Measurements from ENCODE around the gene LAPTM5. TPM values are rescaled to one million over a fixed set of nuclear protein-coding genes. Genes with fewer than 3 reads are reported as not detected.

LAPTM5 gene
- total RNA-seq, 1 experiment from 2014 or later = not detected

GRCh38 chr1:30778979-30779293 is 21.4 kb upstream of the LAPTM5 start:
- Mint-ChIP-seq H3K4me1 (ENCODE audit: low read depth, unreplicated experiment) (peaks cover under 1% of the 10 kb centered on the region), H3K4me3 (ENCODE audit: low read depth, unreplicated experiment) (no peak overlapping the region), H3K36me3 (ENCODE audit: insufficient read depth, unreplicated experiment) (no peaks in the 10 kb centered on the region), H3K9me3 (ENCODE audit: low read depth, unreplicated experiment) (no peaks in the 10 kb centered on the region), H3K27ac (ENCODE audit: unreplicated experiment) (no peak overlapping the region), H3K27me3 (ENCODE audit: unreplicated experiment) (peaks cover 48% of the 10 kb centered on the region)
- intact Hi-C loops (cut with micrococcal nuclease; ENCODE audit: unreplicated experiment) = loop anchor here (1.0 kb wide), 1 partner anchor 60 kb away; no protein-coding TSS in a partner anchor
- CTCF ChIA-PET = interaction anchor here (1.1 to 3.4 kb wide), 4 partner anchors 15 to 58 kb away, joined by 4 to 116 read pairs (median 5); partner anchors contain the start of gene MATN1
- no TSS peak for BruUV-seq (replicated peaks)
- no peak for DNase-seq
- TF ChIP-seq CTCF (IDR thresholded peaks at IDR 0.05; ENCODE audit: unreplicated experiment) = no peak

GRCh38 chr1:30778154-30778978 is 20.8 kb upstream of the LAPTM5 start:
- H3K27me3 Mint-ChIP-seq (ENCODE audit: unreplicated experiment) = peaks cover 54% of the 10 kb centered on the region
- CTCF ChIA-PET = interaction anchor here (1.1 to 3.4 kb wide), 3 partner anchors 10 to 57 kb away, joined by 3 to 116 read pairs (median 6); partner anchors contain the start of gene MATN1
- H3K4me1 Mint-ChIP-seq (ENCODE audit: low read depth, unreplicated experiment) = peaks cover 6% of the 10 kb centered on the region
- H3K9me3 Mint-ChIP-seq (ENCODE audit: low read depth, unreplicated experiment) = no peaks in the 10 kb centered on the region
- intact Hi-C loops (cut with micrococcal nuclease; ENCODE audit: unreplicated experiment) = no loop called here
- TF ChIP-seq CTCF (IDR thresholded peaks at IDR 0.05; ENCODE audit: unreplicated experiment) = no peak
- no TSS peak for BruUV-seq (replicated peaks)
- peak; percentile 61 for DNase-seq
- H3K4me3 Mint-ChIP-seq (ENCODE audit: low read depth, unreplicated experiment) = no peak overlapping the region
- no peak overlapping the region for H3K27ac Mint-ChIP-seq (ENCODE audit: unreplicated experiment)
- no peaks in the 10 kb centered on the region for H3K36me3 Mint-ChIP-seq (ENCODE audit: insufficient read depth, unreplicated experiment)

- no TSS peak for BruUV-seq (replicated peaks)
- peak; percentile 22 for TF ChIP-seq CTCF (IDR thresholded peaks at IDR 0.05; ENCODE audit: unreplicated experiment)
- no peaks in the 10 kb centered on the region for H3K36me3 Mint-ChIP-seq (ENCODE audit: insufficient read depth, unreplicated experiment)
- no peaks in the 10 kb centered on the region for H3K9me3 Mint-ChIP-seq (ENCODE audit: low read depth, unreplicated experiment)
- peaks cover 60% of the 10 kb centered on the region for H3K27me3 Mint-ChIP-seq (ENCODE audit: unreplicated experiment)
- no peak overlapping the region for H3K4me3 Mint-ChIP-seq (ENCODE audit: low read depth, unreplicated experiment)
- H3K27ac Mint-ChIP-seq (ENCODE audit: unreplicated experiment) = no peak overlapping the region
- CTCF ChIA-PET = interaction anchor here (1.1 to 3.4 kb wide), 3 partner anchors 10 to 56 kb away, joined by 3 to 116 read pairs (median 6); partner anchors contain the start of gene MATN1
- intact Hi-C loops (cut with micrococcal nuclease; ENCODE audit: unreplicated experiment) = no loop called here
- peak; percentile 24 for DNase-seq
- H3K4me1 Mint-ChIP-seq (ENCODE audit: low read depth, unreplicated experiment) = peaks cover 8% of the 10 kb centered on the region
Measured at GRCh38 chr1:30777904-30778153, 20.3 kb upstream of the LAPTM5 start.

- intact Hi-C loops (cut with micrococcal nuclease; ENCODE audit: unreplicated experiment) = no loop called here
- H3K27ac Mint-ChIP-seq (ENCODE audit: unreplicated experiment) = no peak overlapping the region
- DNase-seq = no peak
- no peak overlapping the region for H3K4me3 Mint-ChIP-seq (ENCODE audit: low read depth, unreplicated experiment)
- H3K27me3 Mint-ChIP-seq (ENCODE audit: unreplicated experiment) = peaks cover 65% of the 10 kb centered on the region
- CTCF ChIA-PET = interaction anchor here (1.1 to 3.4 kb wide), 2 partner anchors 11 to 56 kb away, joined by 3 to 116 read pairs; partner anchors contain the start of gene MATN1
- H3K4me1 Mint-ChIP-seq (ENCODE audit: low read depth, unreplicated experiment) = peaks cover 8% of the 10 kb centered on the region
- H3K36me3 Mint-ChIP-seq (ENCODE audit: insufficient read depth, unreplicated experiment) = no peaks in the 10 kb centered on the region
- no peak for TF ChIP-seq CTCF (IDR thresholded peaks at IDR 0.05; ENCODE audit: unreplicated experiment)
- BruUV-seq (replicated peaks) = no TSS peak
- no peaks in the 10 kb centered on the region for H3K9me3 Mint-ChIP-seq (ENCODE audit: low read depth, unreplicated experiment)
Measured at GRCh38 chr1:30777060-30777903, 19.7 kb upstream of the LAPTM5 start.
